Measurements from ENCODE around the gene NRG2. TPM values are rescaled to one million over a fixed set of nuclear protein-coding genes. Genes with fewer than 3 reads are reported as not detected.

The NRG2 gene
- total RNA-seq, 1 donor from 2014 or later, result 13.9 TPM

- no peak for DNase-seq (ENCODE audit: low spot score)
Measured at GRCh38 chr5:139904816-139905661, 138.1 kb downstream of the NRG2 start.

GRCh38 chr5:139904566-139904815 lies 138.6 kb downstream of the NRG2 start:
- DNase-seq (ENCODE audit: low spot score), result no peak

- DNase-seq (ENCODE audit: low spot score), result no peak
Measured at GRCh38 chr5:139903795-139904565, 139.1 kb downstream of the NRG2 start.

- DNase-seq (ENCODE audit: low spot score), result no peak
Measured at GRCh38 chr5:139903450-139903794, 139.7 kb downstream of the NRG2 start.

- no peak for DNase-seq (ENCODE audit: low spot score)
Measured at GRCh38 chr5:139901986-139902385, 141.1 kb downstream of the NRG2 start.

GRCh38 chr5:139901251-139901575 lies 141.9 kb downstream of the NRG2 start:
- no peak for DNase-seq (ENCODE audit: low spot score)

GRCh38 chr5:139900546-139901250 lies 142.4 kb downstream of the NRG2 start:
- DNase-seq (ENCODE audit: low spot score), result no peak

GRCh38 chr5:139898981-139899380 lies 144.1 kb downstream of the NRG2 start:
- no peak for DNase-seq (ENCODE audit: low spot score)

GRCh38 chr5:139897982-139898381 lies 145.1 kb downstream of the NRG2 start:
- no peak for DNase-seq (ENCODE audit: low spot score)

GRCh38 chr5:139897342-139897741 lies 145.8 kb downstream of the NRG2 start:
- DNase-seq (ENCODE audit: low spot score), result no peak

- DNase-seq (ENCODE audit: low spot score), result no peak
Measured at GRCh38 chr5:139896718-139897117, 146.4 kb downstream of the NRG2 start.

GRCh38 chr5:139895647-139896046 lies 147.5 kb downstream of the NRG2 start:
- no peak for DNase-seq (ENCODE audit: low spot score)

GRCh38 chr5:139895046-139895445 lies 148.1 kb downstream of the NRG2 start:
- no peak for DNase-seq (ENCODE audit: low spot score)

GRCh38 chr5:139893873-139894272 lies 149.2 kb downstream of the NRG2 start:
- no peak for DNase-seq (ENCODE audit: low spot score)

- DNase-seq (ENCODE audit: low spot score), result no peak
Measured at GRCh38 chr5:139889410-139889809, 153.7 kb downstream of the NRG2 start.

- no peak for DNase-seq (ENCODE audit: low spot score)
Measured at GRCh38 chr5:139888370-139888769, 154.7 kb downstream of the NRG2 start.

GRCh38 chr5:139886213-139886612 lies 156.9 kb downstream of the NRG2 start:
- no peak for DNase-seq (ENCODE audit: low spot score)

GRCh38 chr5:139885857-139886208 lies 157.3 kb downstream of the NRG2 start:
- DNase-seq (ENCODE audit: low spot score), result no peak

GRCh38 chr5:139885172-139885856 lies 157.8 kb downstream of the NRG2 start:
- no peak for DNase-seq (ENCODE audit: low spot score)

GRCh38 chr5:139884734-139885133 lies 158.4 kb downstream of the NRG2 start:
- DNase-seq (ENCODE audit: low spot score), result no peak

GRCh38 chr5:139884144-139884543 lies 159.0 kb downstream of the NRG2 start:
- DNase-seq (ENCODE audit: low spot score), result no peak

GRCh38 chr5:139882961-139883539 lies 160.0 kb downstream of the NRG2 start:
- DNase-seq (ENCODE audit: low spot score), result peak; percentile 77
